IMR-90 (cell line): ENCODE results near the gene SLC35D3. TPM values are rescaled to one million over a fixed set of nuclear protein-coding genes. Genes with fewer than 3 reads are reported as not detected.

ENCODE experiments used
- ATAC-seq: fragments of 200-7000 bp; cut with Tn5 transposase; 2 replicates; pipeline ENCODE4 v1.9.1; 2020; ENCODE audit warnings: low read depth, mild to moderate bottlenecking, moderate library complexity
- BruUV-seq: library from RNA; stranded (reverse); fragments of 400-500 nt; replicated peaks from 2 replicates; lab custom pipeline; 2021; lab: Mats Ljungman, UMichigan
- CTCF ChIA-PET: fragments of 300-600 bp; formaldehyde crosslinking; extraction: SDS; loops from one replicate; lab custom pipeline; 2021; ENCODE audit warnings: antibody characterized with exemption; lab: Yijun Ruan, JAX
- POLR2A ChIA-PET: fragments of 300-600 bp; sonication (Branson Sonifier 250); formaldehyde crosslinking; loops from one replicate; lab custom pipeline; 2022; ENCODE audit warnings: antibody characterized with exemption; ENCODE audit not compliant: unreplicated experiment; lab: Charles Lee
- DNase-seq: peaks from one replicate; pipeline ENCODE4 v3.0.0; 2013
- H2AFZ ChIP-seq: replicated peaks from 2 replicates; pipeline ENCODE3; 2013; ENCODE audit warnings: low read length, mild to moderate bottlenecking; ENCODE audit not compliant: poor library complexity
- H2AK5ac ChIP-seq: 2 replicates; pipeline ENCODE4 v1.6.1; 2013; ENCODE audit warnings: low read depth, low read length, inconsistent platforms
- H2AK9ac ChIP-seq: replicated peaks from 2 replicates; pipeline ENCODE3; 2013; ENCODE audit warnings: mild to moderate bottlenecking, low read depth, low read length, moderate library complexity; ENCODE audit not compliant: poor library complexity
- H2BK120ac ChIP-seq: 2 replicates; pipeline ENCODE4 v1.6.1; 2013; ENCODE audit warnings: low read depth, low read length, inconsistent platforms
- H2BK15ac ChIP-seq: 3 replicates; pipeline ENCODE4 v1.6.1; 2013; ENCODE audit warnings: low read depth, low read length, inconsistent platforms
- H2BK20ac ChIP-seq: 2 replicates; pipeline ENCODE4 v1.6.1; 2013; ENCODE audit warnings: low read depth, mild to moderate bottlenecking, inconsistent platforms, low read length, moderate library complexity
- H2BK5ac ChIP-seq: 2 replicates; pipeline ENCODE4 v1.6.1; 2013; ENCODE audit warnings: mild to moderate bottlenecking, low read depth, low read length, inconsistent platforms; ENCODE audit not compliant: poor library complexity, severe bottlenecking
- H3K14ac ChIP-seq: replicated peaks from 2 replicates; pipeline ENCODE4 v1.6.1; 2013; ENCODE audit warnings: low read depth, low read length, inconsistent platforms
- H3K18ac ChIP-seq: 2 replicates; pipeline ENCODE4 v1.6.1; 2013; ENCODE audit warnings: low read depth, low read length, control low read depth
- H3K23ac ChIP-seq: 2 replicates; pipeline ENCODE4 v1.6.1; 2013; ENCODE audit warnings: low read depth, low read length, inconsistent platforms
- H3K27ac ChIP-seq: 2 replicates; pipeline ENCODE4 v1.5.1; 2013; ENCODE audit warnings: mild to moderate bottlenecking, control low read depth, low read length; ENCODE audit not compliant: insufficient read depth
- H3K27me3 ChIP-seq: 2 replicates; pipeline ENCODE4 v1.6.1; 2013; ENCODE audit warnings: low read length; ENCODE audit not compliant: control insufficient read depth, insufficient read depth
- H3K36me3 ChIP-seq: 2 replicates; pipeline ENCODE4 v1.6.1; 2013; ENCODE audit warnings: low read length, mixed read lengths; ENCODE audit not compliant: control insufficient read depth, insufficient read depth
- H3K4ac ChIP-seq: 2 replicates; pipeline ENCODE4 v1.6.1; 2013; ENCODE audit warnings: low read depth, low read length, inconsistent platforms
- H3K4me1 ChIP-seq: 2 replicates; pipeline ENCODE4 v1.6.1; 2013; ENCODE audit warnings: low read length, mixed read lengths; ENCODE audit not compliant: control insufficient read depth, insufficient read depth
- H3K4me2 ChIP-seq: 2 replicates; pipeline ENCODE4 v1.6.1; 2013; ENCODE audit warnings: low read depth, mild to moderate bottlenecking, control low read depth, low read length, moderate library complexity
- H3K4me3 ChIP-seq: 2 replicates; pipeline ENCODE4 v1.5.1; 2013; ENCODE audit warnings: low read depth, mild to moderate bottlenecking, control low read depth, low read length, moderate library complexity; ENCODE audit not compliant: insufficient read depth
- H3K56ac ChIP-seq: 2 replicates; pipeline ENCODE4 v1.6.1; 2013; ENCODE audit warnings: low read length, inconsistent platforms; ENCODE audit not compliant: insufficient read depth; ENCODE audit errors: extremely low read depth
- H3K79me1 ChIP-seq, 2 experiments: 2 replicates each; pipeline ENCODE4 v1.6.1; 2013; ENCODE audit warnings: low read length in 2 of 2, inconsistent platforms in 1 of 2, low read depth in 1 of 2
- H3K9ac ChIP-seq: 2 replicates; pipeline ENCODE4 v1.6.1; 2013; ENCODE audit warnings: low read depth, low read length, control low read depth
- H3K9me1 ChIP-seq: 2 replicates; pipeline ENCODE4 v1.6.1; 2013; ENCODE audit warnings: low read length, inconsistent platforms; ENCODE audit not compliant: insufficient read depth
- H3K9me3 ChIP-seq: 2 replicates; pipeline ENCODE4 v1.6.1; 2013; ENCODE audit warnings: low read length; ENCODE audit not compliant: control insufficient read depth, insufficient read depth
- H4K20me1 ChIP-seq: 2 replicates; pipeline ENCODE4 v1.6.1; 2013; ENCODE audit warnings: low read length, inconsistent platforms; ENCODE audit not compliant: insufficient read depth
- H4K5ac ChIP-seq: 2 replicates; pipeline ENCODE4 v1.6.1; 2013; ENCODE audit warnings: mild to moderate bottlenecking, low read depth, low read length, control low read depth
- H4K8ac ChIP-seq, 2 experiments: 2 replicates each; pipeline ENCODE4 v1.6.1; 2013; ENCODE audit warnings: low read depth in 2 of 2, low read length in 2 of 2, control low read depth in 1 of 2, inconsistent platforms in 1 of 2
- H4K91ac ChIP-seq: 2 replicates; pipeline ENCODE4 v1.6.1; 2013; ENCODE audit warnings: low read depth, low read length, inconsistent platforms; ENCODE audit not compliant: insufficient read depth
- CEBPB ChIP-seq: IDR thresholded peaks from 2 replicates; pipeline ENCODE4 v1.6.1; 2012; ENCODE audit warnings: low read depth, low read length, improper control_type of control experiment
- RAD21 ChIP-seq: IDR thresholded peaks from 2 replicates; pipeline ENCODE4 v1.6.1; 2012; ENCODE audit warnings: low read length, improper control_type of control experiment
- WGBS, 2 experiments: methylation state at CpG; one replicate each; pipeline versions ENCODE4 v1.1.5 to v1.1.7; 2013; ENCODE audit warnings: missing lambda C conversion rate in 2 of 2; ENCODE audit not compliant: insufficient read length in 1 of 2; ENCODE audit errors: extremely low coverage in 2 of 2; 5-methylcytosine and 5-hydroxymethylcytosine counted together
- dilution Hi-C: fragments of 300-500 bp; cut with HindIII; formaldehyde crosslinking; loops from one replicate; pipeline ENCODE4 v1.14.3; 2018; ENCODE audit warnings: low sequenced_read_pairs; ENCODE audit not compliant: unreplicated experiment
- in situ Hi-C: fragments of 300-500 bp; cut with MboI; formaldehyde crosslinking; loops from 3 replicates; pipeline ENCODE4 v1.14.3; 2019; ENCODE audit warnings: low sequenced_read_pairs, inconsistent platforms, mixed read lengths
- intact Hi-C: fragments of 100-400 bp; cut with micrococcal nuclease; formaldehyde crosslinking; loops from 2 replicates; pipeline ENCODE4 v1.10.0; 2022
- polyA plus RNA-seq, 3 experiments: library from polyadenylated mRNA; depleted of rRNA; stranded (reverse); fragments of >200 nt; gene quantifications; 2 replicates each; pipeline ENCODE4 v1.2.3, GENCODE V29; 2012; ENCODE audit warnings: low replicate concordance in 1 of 3
- total RNA-seq: library from RNA; depleted of rRNA; stranded (reverse); fragments of >200 nt; gene quantifications from 2 replicates; pipeline ENCODE4 v1.2.3, GENCODE V29; 2012

SLC35D3 gene
- total and polyA plus RNA-seq, 2 of the 4 experiments (the other 2 are of a cell fraction), result not detected

GRCh38 chr6:136895901-136896300 lies 26.2 kb upstream of the SLC35D3 start:
- ChIA-PET CTCF (interaction anchor here (1.1 kb wide), 1 partner anchor 14 kb away, joined by 3 read pairs; no protein-coding TSS in a partner anchor), POLR2A (interaction anchor here (0.6 kb wide), 1 partner anchor 46 kb away, joined by 3 read pairs; no protein-coding TSS in a partner anchor)
- Histone ChIP-seq H3K23ac (no peak overlapping the region), H3K4me2 (no peak overlapping the region), H2AK9ac (no peak overlapping the region), H3K9ac (no peak overlapping the region), H3K4me1 (no peaks in the 10 kb centered on the region), H3K56ac (no peak overlapping the region), H3K18ac (no peak overlapping the region), H3K27ac (no peak overlapping the region), H2BK120ac (no peak overlapping the region), H2BK15ac (no peak overlapping the region), H3K36me3 (peaks cover 7% of the 10 kb centered on the region), H4K8ac (no peak overlapping the region), H4K5ac (no peak overlapping the region), H3K79me1 (no peaks in the 10 kb centered on the region), H2AK5ac (no peak overlapping the region), H3K27me3 (no peaks in the 10 kb centered on the region), H4K91ac (no peak overlapping the region), H3K4me3 (no peak overlapping the region), H3K9me1 (peaks cover 9% of the 10 kb centered on the region; the same call in 1 of the 2 replicates), H4K20me1 (no peaks in the 10 kb centered on the region), H2AFZ (no peak overlapping the region), H3K14ac (no peak overlapping the region), H2BK5ac (no peak overlapping the region), H2BK20ac (no peak overlapping the region), H3K4ac (no peak overlapping the region), H3K9me3 (no peaks in the 10 kb centered on the region)
- no TSS peak for BruUV-seq
- TF ChIP-seq RAD21 (no peak), CEBPB (no peak)
- WGBS, 2 experiments, result no CpG with 5 or more reads among the region's 3 CpGs
- intact Hi-C loops (no loop called here), in situ Hi-C loops (no loop called here), dilution Hi-C loops (no loop called here)
- DNase-seq (no peak), ATAC-seq (no peak)
